Hematopoietic multipotent progenitor cell treated with erythropoietin and hydrocortisone succinate and interleukin-3 and kit ligand, for 4 days (in vitro differentiated cells): ENCODE measurements around the gene APBA2.
"Not testable (repeated sequence)": the region's sequence is repeated elsewhere in the genome, so short reads cannot be mapped to it uniquely, and the experiment has no call there.

Experiments used
- DNase-seq: peaks from one replicate; pipeline ENCODE4 v3.0.0-alpha.2; 2015

APBA2 gene

GRCh38 chr15:28879551-28879950, 6.2 kb upstream of the APBA2 start:
- DNase-seq = no peak

DNA sequence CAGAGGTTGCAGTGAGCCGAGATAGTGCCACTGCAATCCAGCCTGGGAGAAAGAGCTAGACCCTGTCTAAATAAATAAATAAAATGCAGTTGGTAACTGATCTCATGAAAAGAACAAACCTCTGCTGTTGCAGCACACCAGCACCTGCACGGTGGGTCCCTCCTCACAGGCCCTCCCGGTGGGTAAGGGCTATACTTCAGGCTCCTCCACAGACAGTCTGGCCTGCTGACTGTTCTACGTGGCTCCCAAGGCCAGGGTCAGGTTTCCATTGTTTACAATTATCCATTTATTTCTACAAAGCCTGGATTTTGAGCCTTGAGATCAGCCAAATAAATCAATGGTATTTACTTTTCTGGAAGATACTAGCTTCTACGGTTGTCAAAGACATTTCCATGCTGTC, 5.1 kb upstream of the APBA2 start:
- DNase-seq = no peak

GRCh38 chr15:28881170-28881569, 4.6 kb upstream of the APBA2 start:
- DNase-seq = no peak

- DNase-seq = peak; percentile 49
Measured at GRCh38 chr15:28881600-28881999, 4.2 kb upstream of the APBA2 start.

DNA sequence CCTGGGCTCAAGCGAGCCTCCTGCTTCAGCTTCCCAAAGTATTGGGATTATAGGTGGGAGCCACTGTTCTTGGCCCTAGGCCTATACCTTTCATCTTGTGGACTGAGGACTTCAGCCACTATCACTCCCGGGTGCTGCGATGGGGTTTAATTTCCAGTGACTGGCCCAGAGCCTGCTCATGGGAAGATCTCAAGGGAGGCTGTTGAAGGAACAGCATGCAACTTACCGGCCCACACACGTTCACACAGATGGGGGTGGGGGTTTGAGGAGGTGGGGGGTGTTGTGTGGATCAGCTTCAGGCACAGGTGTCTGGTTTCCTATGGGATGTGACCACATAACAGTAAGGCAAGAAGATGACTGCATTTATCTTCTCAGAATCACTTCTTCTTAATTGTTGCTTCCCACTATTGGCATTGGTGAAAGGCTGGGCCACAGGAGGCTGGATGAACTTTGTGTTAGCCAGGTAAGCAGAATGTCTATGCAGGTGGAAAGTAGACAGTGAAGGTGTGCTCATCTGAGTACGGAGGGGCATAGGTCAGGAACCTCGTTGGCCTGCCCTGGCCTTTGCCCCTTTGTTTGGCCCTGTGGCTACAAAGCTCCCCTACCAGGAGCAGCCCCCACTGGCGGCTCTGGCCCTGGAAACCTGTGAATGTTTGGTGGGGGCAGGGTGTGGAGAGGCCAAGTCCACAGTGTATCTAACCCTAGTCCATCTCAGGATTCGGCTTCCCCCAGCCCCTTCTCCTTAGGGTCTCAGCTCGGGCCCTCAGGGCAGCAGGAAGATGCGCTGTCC, 1.4 kb upstream of the APBA2 start:
- DNase-seq = no peak

DNA sequence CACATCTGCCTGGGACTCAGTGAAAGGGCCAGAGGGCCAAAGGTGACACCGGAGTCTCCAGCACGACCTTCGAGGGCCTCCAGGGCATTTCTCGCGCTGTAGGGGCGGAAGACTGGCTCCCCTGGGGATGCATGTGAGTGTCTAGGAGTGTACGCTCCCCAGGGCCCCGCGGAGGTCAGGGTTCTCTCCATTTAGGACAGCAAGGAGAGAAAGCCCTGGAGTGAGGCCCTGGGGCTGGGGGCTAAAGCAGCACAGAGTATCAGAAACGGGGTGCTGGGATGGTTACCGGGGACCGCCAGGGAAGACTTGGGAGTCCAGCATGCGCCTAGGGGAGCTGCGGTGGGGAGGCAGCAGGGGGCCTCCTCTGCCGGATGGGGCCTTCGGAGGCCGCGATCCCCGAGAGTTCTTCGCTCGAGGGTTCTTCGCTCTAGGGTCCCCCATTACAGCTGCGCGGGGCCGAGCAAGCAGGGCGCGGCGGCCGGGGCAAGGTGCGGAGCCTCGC, 595 bp upstream of the APBA2 start:
- DNase-seq = peak; percentile 36

- no peak for DNase-seq
Measured at GRCh38 chr15:28886431-28887338, 911 bp downstream of the APBA2 start.

GRCh38 chr15:28887339-28888174, 1.8 kb downstream of the APBA2 start:
- no peak for DNase-seq

DNA sequence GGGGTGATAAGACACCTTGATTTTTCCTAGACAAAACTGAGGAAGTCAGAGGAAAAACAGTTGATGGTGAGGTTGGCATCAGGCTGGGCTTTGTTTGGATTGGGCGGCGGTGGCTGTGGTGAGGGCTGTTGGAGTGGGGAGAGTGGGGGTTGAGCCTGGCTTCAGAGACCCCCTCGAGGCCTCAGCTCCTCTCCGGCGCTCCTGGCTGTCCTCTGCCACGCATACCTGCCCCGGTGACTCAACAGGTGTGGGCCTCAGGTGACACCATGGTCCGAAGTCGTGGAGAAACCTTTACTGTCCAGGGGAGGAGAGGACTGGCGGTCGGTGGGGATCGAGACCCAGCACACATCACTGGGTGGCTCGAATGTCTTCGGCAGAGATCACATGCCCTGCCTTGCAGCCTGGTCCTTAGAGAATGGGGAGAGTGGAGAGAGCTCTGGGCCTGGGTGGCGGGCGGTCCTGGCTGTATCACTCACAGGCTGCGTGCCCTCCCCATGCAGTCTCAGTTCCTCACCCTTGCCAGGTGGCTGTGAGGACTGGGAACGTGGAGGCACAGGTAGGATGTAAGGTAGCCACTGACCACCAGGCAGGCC, 2.6 kb downstream of the APBA2 start:
- no peak for DNase-seq

DNA sequence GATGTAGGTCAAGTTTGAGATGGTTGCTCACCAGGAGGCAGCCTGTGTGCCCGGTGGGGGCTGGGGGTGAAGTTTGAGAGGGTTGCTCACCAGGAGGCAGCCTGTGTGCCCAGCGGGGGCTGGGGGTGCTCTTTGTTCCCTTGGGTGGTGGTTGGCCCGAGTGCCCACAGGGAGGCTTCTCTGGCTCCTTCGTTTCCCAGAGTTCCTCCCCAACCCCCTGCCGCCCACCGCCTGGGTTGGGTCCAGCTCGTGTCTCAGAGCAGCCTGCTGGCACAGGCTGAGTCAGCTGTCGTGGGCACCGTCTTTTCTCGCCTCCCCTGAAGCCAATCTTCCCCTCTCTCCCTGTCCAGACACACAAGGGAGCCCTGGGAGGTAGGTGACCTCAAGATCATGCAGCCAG, 3.1 kb downstream of the APBA2 start:
- DNase-seq = no peak

DNA sequence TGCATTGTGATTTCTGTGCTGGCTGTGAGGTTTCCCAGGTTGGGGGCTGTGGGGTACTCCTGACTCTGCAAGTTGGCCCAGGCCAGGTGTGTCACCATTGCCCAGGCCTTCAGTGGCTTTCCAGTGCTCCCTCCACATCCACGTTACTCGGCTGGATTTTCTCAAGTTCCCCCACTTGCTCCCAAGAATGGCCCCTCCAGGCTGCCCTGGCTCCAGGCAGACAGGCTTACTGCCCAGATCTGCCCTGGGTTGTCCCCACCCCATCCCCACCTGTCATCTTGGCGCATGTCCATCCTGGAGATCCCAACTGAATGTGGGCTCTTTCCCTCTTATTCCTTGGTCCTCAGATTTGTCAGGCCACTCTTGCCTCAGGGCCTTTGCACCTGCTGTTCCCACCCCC, 3.6 kb downstream of the APBA2 start:
- no peak for DNase-seq

GRCh38 chr15:28889871-28890270, 4.1 kb downstream of the APBA2 start:
- not testable (repeated sequence) for DNase-seq

DNA sequence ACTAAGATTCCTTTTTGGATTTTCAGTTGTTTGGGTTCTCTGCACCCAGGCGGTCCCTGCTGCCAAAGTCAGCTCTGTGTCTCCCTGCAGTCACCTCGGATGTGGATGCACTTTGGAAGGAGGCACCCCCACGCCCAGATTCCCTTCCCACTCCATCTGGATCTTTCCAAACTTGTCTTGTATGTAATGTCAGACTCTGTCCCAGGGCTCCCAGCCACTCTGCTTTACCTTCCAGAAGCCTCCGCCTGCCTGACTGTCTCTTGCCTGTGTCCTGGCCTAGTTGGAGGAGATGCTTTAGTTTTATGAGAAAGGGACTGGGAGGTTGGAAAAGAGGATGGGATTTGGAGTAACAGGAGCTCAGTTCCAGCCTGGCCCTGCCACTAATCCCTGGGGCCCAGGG, 4.5 kb downstream of the APBA2 start:
- not testable (repeated sequence) for DNase-seq

DNA sequence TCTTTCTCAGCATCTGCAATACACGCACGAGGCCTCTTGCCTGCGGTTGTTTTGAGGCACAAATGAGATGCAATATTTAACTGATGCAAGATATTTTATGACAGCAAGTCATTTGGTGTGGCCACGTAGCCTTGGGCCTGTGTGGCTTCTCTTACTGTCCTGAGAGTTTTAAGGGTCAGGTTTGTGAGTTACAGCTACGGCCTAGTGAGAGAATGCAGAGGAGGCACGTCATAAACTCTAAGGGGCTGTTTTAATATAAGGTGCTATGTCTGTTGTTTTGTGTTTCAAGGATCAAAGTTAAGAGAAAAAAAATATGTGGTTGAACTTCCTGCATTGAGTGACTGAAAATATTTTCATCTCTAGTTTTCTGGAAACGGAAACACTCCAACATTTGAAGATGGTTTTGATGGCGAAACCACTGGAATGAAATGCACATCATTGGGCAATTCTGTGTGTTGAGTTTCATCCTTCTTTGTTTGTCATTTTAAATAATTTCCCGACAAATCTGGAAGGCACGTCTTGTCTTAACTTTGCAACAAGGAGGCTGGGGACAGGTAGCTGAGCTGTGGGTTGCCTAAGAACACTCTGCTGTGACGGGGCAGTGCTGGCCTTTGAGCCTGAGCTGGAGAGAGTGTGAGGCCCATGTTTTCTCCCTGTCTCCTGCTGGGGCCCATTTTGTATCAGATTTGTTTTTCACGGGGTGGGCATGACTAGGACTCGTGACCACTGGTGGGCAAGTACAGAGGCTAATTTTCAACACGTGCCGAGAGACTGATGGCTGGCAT, 5.1 kb downstream of the APBA2 start:
- no peak for DNase-seq

DNA sequence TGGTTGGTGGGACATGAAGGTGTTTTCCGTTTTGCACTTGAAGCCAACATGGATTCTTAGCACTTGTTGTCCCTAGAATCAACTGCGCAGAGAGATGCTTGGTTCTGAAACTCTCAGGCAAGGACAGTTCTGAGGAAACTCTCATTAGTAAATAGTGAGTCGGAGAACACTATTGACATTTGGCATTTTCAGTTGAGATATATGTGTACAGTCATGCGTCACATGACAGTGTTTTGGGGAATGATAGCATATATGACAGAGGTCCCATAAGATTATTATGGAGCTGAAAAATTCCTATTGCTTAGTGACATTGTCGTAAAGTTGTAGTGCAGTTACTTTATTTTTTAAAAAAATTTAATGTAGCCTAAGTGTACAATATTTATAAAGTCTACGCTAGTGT, 5.8 kb downstream of the APBA2 start:
- DNase-seq = no peak

DNA sequence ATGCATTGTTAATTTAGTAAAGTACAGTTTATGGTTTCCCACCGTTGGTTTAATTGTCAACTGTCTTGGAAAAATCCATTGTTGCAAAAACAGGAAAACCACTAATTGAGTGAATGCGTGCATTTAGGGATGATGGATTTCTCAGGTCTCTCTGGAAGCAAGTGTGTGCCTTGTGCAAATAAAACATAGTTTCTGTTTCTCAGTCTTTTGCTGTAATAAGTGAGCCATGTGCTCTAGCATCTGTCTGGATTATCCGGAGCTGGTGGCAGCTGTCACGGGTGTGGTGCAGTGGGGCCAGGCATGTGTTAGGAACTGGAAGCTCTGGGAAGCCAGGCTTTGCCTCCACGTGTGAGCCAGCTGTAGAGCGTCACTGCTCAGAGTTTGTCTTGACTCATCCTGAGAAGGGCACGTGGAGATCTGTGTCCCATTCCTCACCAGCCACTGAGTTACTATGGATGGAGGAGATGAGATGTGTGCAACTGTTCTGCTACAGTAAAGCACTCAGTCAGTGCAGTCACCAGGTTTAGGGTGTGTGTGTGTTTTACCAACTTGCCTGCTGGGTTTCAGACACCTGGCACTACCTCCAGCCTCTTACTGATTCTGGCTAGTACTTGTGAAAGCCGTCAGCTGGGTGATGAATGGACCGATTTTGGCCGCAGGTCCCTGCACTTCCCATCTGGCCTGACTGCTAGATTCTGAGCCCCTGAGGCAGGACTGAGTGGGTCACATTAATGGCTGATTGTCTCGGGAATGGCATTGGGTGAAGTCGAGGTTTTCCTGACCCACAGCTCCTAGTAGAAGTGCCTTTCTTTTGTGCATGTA, 7.2 kb downstream of the APBA2 start:
- no peak for DNase-seq

DNA sequence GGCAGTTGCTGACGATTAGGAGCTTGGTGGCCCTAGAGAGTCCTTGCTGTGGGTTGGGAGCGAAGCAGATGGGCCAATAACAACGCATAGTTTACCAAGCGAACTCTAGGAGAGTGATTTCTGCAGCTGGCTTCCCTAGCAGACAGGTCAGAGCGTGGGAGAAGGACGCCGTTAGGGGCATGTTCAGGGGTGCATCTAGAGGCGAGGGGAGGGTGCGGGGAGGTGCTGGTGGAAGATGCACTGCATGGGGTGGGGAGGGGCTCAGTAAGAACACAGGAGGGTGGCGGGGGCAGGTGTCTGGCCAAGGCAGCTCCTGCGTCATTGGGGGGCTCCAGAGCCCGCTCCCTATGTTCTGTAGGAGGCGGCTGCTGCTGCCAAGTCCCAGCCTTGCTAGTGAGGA, 8.9 kb downstream of the APBA2 start:
- DNase-seq = no peak

DNA sequence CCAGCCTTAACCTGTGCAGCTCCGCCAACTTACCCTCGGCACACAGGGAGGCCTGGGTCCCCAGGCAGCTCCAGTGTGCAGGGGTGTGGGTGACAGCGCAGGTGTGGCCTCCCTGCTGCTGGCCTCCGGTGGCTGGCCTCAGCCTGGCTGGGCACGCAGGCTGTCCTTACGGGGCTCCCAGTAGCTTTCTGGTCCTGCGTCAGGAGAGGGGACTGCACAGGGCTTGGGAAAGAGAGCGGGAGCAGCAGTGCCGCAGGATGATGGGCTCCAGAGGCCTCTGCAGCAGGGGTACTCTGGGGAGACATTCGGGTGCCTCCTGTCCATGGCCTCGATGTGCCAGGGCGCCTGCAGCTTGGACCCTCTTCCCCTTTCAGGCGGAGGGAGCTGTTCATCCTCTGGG, 9.4 kb downstream of the APBA2 start:
- no peak for DNase-seq

DNA sequence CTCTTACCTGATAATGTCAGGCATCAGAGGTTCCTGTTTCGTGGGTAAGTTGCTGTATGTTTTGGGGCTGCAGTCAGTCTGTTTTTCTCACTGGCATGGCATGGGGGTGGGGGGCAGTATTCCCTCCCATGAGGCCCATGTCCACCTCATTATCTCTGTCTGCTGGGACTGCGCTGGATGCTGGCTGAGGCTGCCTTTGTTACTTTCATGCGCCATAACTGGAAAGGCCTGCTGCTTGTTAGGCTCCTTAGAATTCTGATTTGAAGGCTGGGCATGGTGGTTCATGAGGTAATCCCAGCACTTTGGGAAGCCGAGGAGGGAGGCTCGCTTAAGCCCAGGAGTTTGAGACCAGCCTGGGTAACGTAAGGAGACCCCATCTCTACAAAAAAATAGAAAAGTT, 9.8 kb downstream of the APBA2 start:
- no peak for DNase-seq

DNA sequence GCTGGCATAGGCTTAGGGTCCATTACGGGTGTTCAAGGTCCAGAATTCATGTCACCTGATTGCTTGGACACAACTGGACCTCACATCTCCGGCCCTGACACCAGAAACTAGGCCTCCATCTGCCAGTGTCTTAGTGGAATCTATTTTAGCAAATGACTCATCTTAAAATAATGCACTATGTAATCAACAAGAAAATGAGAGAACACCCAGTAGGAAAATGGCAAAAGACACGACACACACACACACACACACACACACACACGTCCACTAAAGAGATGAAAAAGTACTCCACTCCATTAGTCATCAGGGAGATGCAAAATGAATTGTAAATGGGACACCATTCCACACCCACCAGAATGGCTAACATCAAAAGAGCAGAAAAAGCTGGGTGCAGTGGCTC, 11.2 kb downstream of the APBA2 start:
- DNase-seq = no peak
